IMR-90 (cell line): ENCODE measurements around the gene SVOPL. TPM values are rescaled to one million over a fixed set of nuclear protein-coding genes. Genes with fewer than 3 reads are reported as not detected.

Experiments
- ATAC-seq: fragments of 200-7000 bp; cut with Tn5 transposase; 2 replicates; pipeline ENCODE4 v1.9.1; 2020; ENCODE audit warnings: low read depth, mild to moderate bottlenecking, moderate library complexity
- BruUV-seq: library from RNA; stranded (reverse); fragments of 400-500 nt; replicated peaks from 2 replicates; lab custom pipeline; 2021; lab: Mats Ljungman, UMichigan
- CTCF ChIA-PET: fragments of 300-600 bp; formaldehyde crosslinking; extraction: SDS; loops from one replicate; lab custom pipeline; 2021; ENCODE audit warnings: antibody characterized with exemption; lab: Yijun Ruan, JAX
- POLR2A ChIA-PET: fragments of 300-600 bp; sonication (Branson Sonifier 250); formaldehyde crosslinking; loops from one replicate; lab custom pipeline; 2022; ENCODE audit warnings: antibody characterized with exemption; ENCODE audit not compliant: unreplicated experiment; lab: Charles Lee
- DNase-seq: peaks from one replicate; pipeline ENCODE4 v3.0.0; 2013
- H2AFZ ChIP-seq: replicated peaks from 2 replicates; pipeline ENCODE3; 2013; ENCODE audit warnings: low read length, mild to moderate bottlenecking; ENCODE audit not compliant: poor library complexity
- H2AK5ac ChIP-seq: 2 replicates; pipeline ENCODE4 v1.6.1; 2013; ENCODE audit warnings: low read depth, low read length, inconsistent platforms
- H2AK9ac ChIP-seq: replicated peaks from 2 replicates; pipeline ENCODE3; 2013; ENCODE audit warnings: mild to moderate bottlenecking, low read depth, low read length, moderate library complexity; ENCODE audit not compliant: poor library complexity
- H2BK120ac ChIP-seq: 2 replicates; pipeline ENCODE4 v1.6.1; 2013; ENCODE audit warnings: low read depth, low read length, inconsistent platforms
- H2BK15ac ChIP-seq: 3 replicates; pipeline ENCODE4 v1.6.1; 2013; ENCODE audit warnings: low read depth, low read length, inconsistent platforms
- H2BK20ac ChIP-seq: 2 replicates; pipeline ENCODE4 v1.6.1; 2013; ENCODE audit warnings: low read depth, mild to moderate bottlenecking, inconsistent platforms, low read length, moderate library complexity
- H2BK5ac ChIP-seq: 2 replicates; pipeline ENCODE4 v1.6.1; 2013; ENCODE audit warnings: mild to moderate bottlenecking, low read depth, low read length, inconsistent platforms; ENCODE audit not compliant: poor library complexity, severe bottlenecking
- H3K14ac ChIP-seq: replicated peaks from 2 replicates; pipeline ENCODE4 v1.6.1; 2013; ENCODE audit warnings: low read depth, low read length, inconsistent platforms
- H3K18ac ChIP-seq: 2 replicates; pipeline ENCODE4 v1.6.1; 2013; ENCODE audit warnings: low read depth, low read length, control low read depth
- H3K23ac ChIP-seq: 2 replicates; pipeline ENCODE4 v1.6.1; 2013; ENCODE audit warnings: low read depth, low read length, inconsistent platforms
- H3K27ac ChIP-seq: 2 replicates; pipeline ENCODE4 v1.5.1; 2013; ENCODE audit warnings: mild to moderate bottlenecking, control low read depth, low read length; ENCODE audit not compliant: insufficient read depth
- H3K27me3 ChIP-seq: 2 replicates; pipeline ENCODE4 v1.6.1; 2013; ENCODE audit warnings: low read length; ENCODE audit not compliant: control insufficient read depth, insufficient read depth
- H3K36me3 ChIP-seq: 2 replicates; pipeline ENCODE4 v1.6.1; 2013; ENCODE audit warnings: low read length, mixed read lengths; ENCODE audit not compliant: control insufficient read depth, insufficient read depth
- H3K4ac ChIP-seq: 2 replicates; pipeline ENCODE4 v1.6.1; 2013; ENCODE audit warnings: low read depth, low read length, inconsistent platforms
- H3K4me1 ChIP-seq: 2 replicates; pipeline ENCODE4 v1.6.1; 2013; ENCODE audit warnings: low read length, mixed read lengths; ENCODE audit not compliant: control insufficient read depth, insufficient read depth
- H3K4me2 ChIP-seq: 2 replicates; pipeline ENCODE4 v1.6.1; 2013; ENCODE audit warnings: low read depth, mild to moderate bottlenecking, control low read depth, low read length, moderate library complexity
- H3K4me3 ChIP-seq: 2 replicates; pipeline ENCODE4 v1.5.1; 2013; ENCODE audit warnings: low read depth, mild to moderate bottlenecking, control low read depth, low read length, moderate library complexity; ENCODE audit not compliant: insufficient read depth
- H3K56ac ChIP-seq: 2 replicates; pipeline ENCODE4 v1.6.1; 2013; ENCODE audit warnings: low read length, inconsistent platforms; ENCODE audit not compliant: insufficient read depth; ENCODE audit errors: extremely low read depth
- H3K79me1 ChIP-seq, 2 experiments: 2 replicates each; pipeline ENCODE4 v1.6.1; 2013; ENCODE audit warnings: low read length in 2 of 2, inconsistent platforms in 1 of 2, low read depth in 1 of 2
- H3K9ac ChIP-seq: 2 replicates; pipeline ENCODE4 v1.6.1; 2013; ENCODE audit warnings: low read depth, low read length, control low read depth
- H3K9me1 ChIP-seq: 2 replicates; pipeline ENCODE4 v1.6.1; 2013; ENCODE audit warnings: low read length, inconsistent platforms; ENCODE audit not compliant: insufficient read depth
- H3K9me3 ChIP-seq: 2 replicates; pipeline ENCODE4 v1.6.1; 2013; ENCODE audit warnings: low read length; ENCODE audit not compliant: control insufficient read depth, insufficient read depth
- H4K20me1 ChIP-seq: 2 replicates; pipeline ENCODE4 v1.6.1; 2013; ENCODE audit warnings: low read length, inconsistent platforms; ENCODE audit not compliant: insufficient read depth
- H4K5ac ChIP-seq: 2 replicates; pipeline ENCODE4 v1.6.1; 2013; ENCODE audit warnings: mild to moderate bottlenecking, low read depth, low read length, control low read depth
- H4K8ac ChIP-seq, 2 experiments: 2 replicates each; pipeline ENCODE4 v1.6.1; 2013; ENCODE audit warnings: low read depth in 2 of 2, low read length in 2 of 2, control low read depth in 1 of 2, inconsistent platforms in 1 of 2
- H4K91ac ChIP-seq: 2 replicates; pipeline ENCODE4 v1.6.1; 2013; ENCODE audit warnings: low read depth, low read length, inconsistent platforms; ENCODE audit not compliant: insufficient read depth
- BHLHE40 ChIP-seq: fragments of 150-350 bp; IDR thresholded peaks from 2 replicates; pipeline ENCODE4 v1.6.1; 2016; ENCODE audit warnings: mild to moderate bottlenecking, low read depth, low read length
- CEBPB ChIP-seq: IDR thresholded peaks from 2 replicates; pipeline ENCODE4 v1.6.1; 2012; ENCODE audit warnings: low read depth, low read length, improper control_type of control experiment
- CHD1 ChIP-seq: IDR thresholded peaks from 2 replicates; pipeline ENCODE4 v1.6.1; 2012; ENCODE audit warnings: low read depth, low read length, improper control_type of control experiment
- CTCF ChIP-seq: conservative IDR thresholded peaks from 2 replicates; pipeline ENCODE4 v1.5.1; 2012; ENCODE audit warnings: mild to moderate bottlenecking, low read depth, low read length, improper control_type of control experiment
- ELK1 ChIP-seq: fragments of 150-350 bp; IDR thresholded peaks from 2 replicates; pipeline ENCODE4 v1.6.1; 2016; ENCODE audit warnings: low read depth, mild to moderate bottlenecking, low read length, moderate library complexity, borderline replicate concordance
- FOS ChIP-seq: fragments of 150-350 bp; IDR thresholded peaks from 2 replicates; pipeline ENCODE4 v1.6.1; 2016; ENCODE audit warnings: low read depth, low read length
- MAFK ChIP-seq: IDR thresholded peaks from 2 replicates; pipeline ENCODE4 v1.6.1; 2012; ENCODE audit warnings: low read depth, low read length, improper control_type of control experiment
- MAZ ChIP-seq: IDR thresholded peaks from 2 replicates; pipeline ENCODE4 v1.6.1; 2012; ENCODE audit warnings: low read depth, mild to moderate bottlenecking, low read length, improper control_type of control experiment, moderate library complexity, borderline replicate concordance
- MXI1 ChIP-seq: IDR thresholded peaks from 2 replicates; pipeline ENCODE4 v1.6.1; 2012; ENCODE audit warnings: low read depth, mild to moderate bottlenecking, low read length, moderate library complexity, borderline replicate concordance
- NFE2L2 ChIP-seq: fragments of 150-350 bp; IDR thresholded peaks from 2 replicates; pipeline ENCODE4 v1.6.1; 2016; ENCODE audit warnings: low read depth, mild to moderate bottlenecking, low read length
- POLR2A ChIP-seq: IDR thresholded peaks from 2 replicates; pipeline ENCODE4 v1.6.1; 2012; ENCODE audit warnings: mild to moderate bottlenecking, low read depth, low read length
- RAD21 ChIP-seq: IDR thresholded peaks from 2 replicates; pipeline ENCODE4 v1.6.1; 2012; ENCODE audit warnings: low read length, improper control_type of control experiment
- RCOR1 ChIP-seq: IDR thresholded peaks from 2 replicates; pipeline ENCODE4 v1.6.1; 2012; ENCODE audit warnings: mild to moderate bottlenecking, low read length, improper control_type of control experiment; ENCODE audit not compliant: insufficient replicate concordance
- RFX5 ChIP-seq: IDR thresholded peaks from 2 replicates; pipeline ENCODE4 v1.8.0; 2012; ENCODE audit warnings: low read depth, mild to moderate bottlenecking, low read length, moderate library complexity
- SMC3 ChIP-seq: fragments of 150-350 bp; IDR thresholded peaks from 2 replicates; pipeline ENCODE4 v1.6.1; 2016; ENCODE audit warnings: low read depth, mild to moderate bottlenecking, antibody characterized with exemption, low read length, moderate library complexity
- USF2 ChIP-seq: fragments of 150-350 bp; IDR thresholded peaks from 2 replicates; pipeline ENCODE4 v1.6.1; 2017; ENCODE audit warnings: mild to moderate bottlenecking, antibody characterized with exemption, low read length, low read depth
- WGBS, 2 experiments: methylation state at CpG; one replicate each; pipeline versions ENCODE4 v1.1.5 to v1.1.7; 2013; ENCODE audit warnings: missing lambda C conversion rate in 2 of 2; ENCODE audit not compliant: insufficient read length in 1 of 2; ENCODE audit errors: extremely low coverage in 2 of 2; 5-methylcytosine and 5-hydroxymethylcytosine counted together
- dilution Hi-C: fragments of 300-500 bp; cut with HindIII; formaldehyde crosslinking; loops from one replicate; pipeline ENCODE4 v1.14.3; 2018; ENCODE audit warnings: low sequenced_read_pairs; ENCODE audit not compliant: unreplicated experiment
- in situ Hi-C: fragments of 300-500 bp; cut with MboI; formaldehyde crosslinking; loops from 3 replicates; pipeline ENCODE4 v1.14.3; 2019; ENCODE audit warnings: low sequenced_read_pairs, inconsistent platforms, mixed read lengths
- intact Hi-C: fragments of 100-400 bp; cut with micrococcal nuclease; formaldehyde crosslinking; loops from 2 replicates; pipeline ENCODE4 v1.10.0; 2022
- polyA plus RNA-seq, 3 experiments: library from polyadenylated mRNA; depleted of rRNA; stranded (reverse); fragments of >200 nt; gene quantifications; 2 replicates each; pipeline ENCODE4 v1.2.3, GENCODE V29; 2012; ENCODE audit warnings: low replicate concordance in 1 of 3
- total RNA-seq: library from RNA; depleted of rRNA; stranded (reverse); fragments of >200 nt; gene quantifications from 2 replicates; pipeline ENCODE4 v1.2.3, GENCODE V29; 2012

The SVOPL gene
- total and polyA plus RNA-seq, 2 of the 4 experiments (the other 2 are of a cell fraction), result not detected

GRCh38 chr7:138701537-138701923 is 368 bp upstream of the SVOPL start:
- H3K36me3 ChIP-seq, result no peaks in the 10 kb centered on the region
- 0% methylated on average over 1 of the region's 2 CpGs; no CpG with 5 or more reads in 1 of the 2 experiments for WGBS, 2 experiments
- H4K91ac ChIP-seq, result no peak overlapping the region
- H3K9ac ChIP-seq, result no peak overlapping the region
- no peak overlapping the region for H3K23ac ChIP-seq
- no peak overlapping the region for H4K5ac ChIP-seq
- H2AK9ac ChIP-seq, result no peak overlapping the region
- no peaks in the 10 kb centered on the region for H3K9me1 ChIP-seq
- no peaks in the 10 kb centered on the region for H3K27me3 ChIP-seq
- BruUV-seq, result no TSS peak
- H4K8ac ChIP-seq, result no peak overlapping the region
- ChIA-PET POLR2A (no interaction called here), CTCF (no interaction called here)
- H3K4me3 ChIP-seq, result no peak overlapping the region
- no peak for TF ChIP-seq MAZ
- no peak for TF ChIP-seq SMC3
- TF ChIP-seq CEBPB, result no peak
- no peak for TF ChIP-seq CHD1
- no peak for TF ChIP-seq USF2
- no peak for TF ChIP-seq MAFK
- no peak for TF ChIP-seq BHLHE40
- TF ChIP-seq RCOR1, result no peak
- TF ChIP-seq NFE2L2, result no peak
- TF ChIP-seq ELK1, result no peak
- TF ChIP-seq CTCF, result no peak
- TF ChIP-seq POLR2A, result no peak
- no peak for TF ChIP-seq RFX5
- TF ChIP-seq MXI1, result no peak
- no peak for TF ChIP-seq RAD21
- TF ChIP-seq FOS, result no peak
- dilution Hi-C loops, result no loop called here
- no peaks in the 10 kb centered on the region for H4K20me1 ChIP-seq
- in situ Hi-C loops, result no loop called here
- intact Hi-C loops, result no loop called here
- H2AK5ac ChIP-seq, result no peak overlapping the region
- no peak overlapping the region for H3K27ac ChIP-seq
- H3K18ac ChIP-seq, result no peak overlapping the region
- no peak for DNase-seq
- H3K4ac ChIP-seq, result no peak overlapping the region
- no peak overlapping the region for H2BK120ac ChIP-seq
- no peak overlapping the region for H2AFZ ChIP-seq
- no peak for ATAC-seq
- H3K79me1 ChIP-seq, result no peaks in the 10 kb centered on the region
- H2BK15ac ChIP-seq, result no peak overlapping the region
- H3K9me3 ChIP-seq, result peaks cover 2% of the 10 kb centered on the region; the same call in 1 of the 2 replicates
- H2BK5ac ChIP-seq, result no peak overlapping the region
- no peak overlapping the region for H3K14ac ChIP-seq
- H3K4me1 ChIP-seq, result no peaks in the 10 kb centered on the region
- H3K4me2 ChIP-seq, result no peak overlapping the region
- H3K56ac ChIP-seq, result no peak overlapping the region
- no peak overlapping the region for H2BK20ac ChIP-seq
